Sigmoid colon (tissue), 7 donors: Measurements from ENCODE around the gene SPEN. TPM values are rescaled to one million over a fixed set of nuclear protein-coding genes. Genes with fewer than 3 reads are reported as not detected.

Source experiments
- DNase-seq: peaks from one replicate; pipeline ENCODE4 v3.0.0-alpha.2; 2019
- H3K27ac ChIP-seq, 4 donors: fragments of 200-600 bp; sonication (generic); one replicate each; pipeline ENCODE4 v1.5.1; 2016 to 2019; ENCODE audit warnings: mild to moderate bottlenecking in 1 of 4
- H3K27me3 ChIP-seq, 3 donors: fragments of 200-600 bp; sonication (generic); one replicate each; pipeline ENCODE4 v1.5.1; 2019; ENCODE audit warnings: mild to moderate bottlenecking in 1 of 3
- H3K36me3 ChIP-seq, 4 donors: fragments of 200-600 bp; sonication (generic); one replicate each; pipeline ENCODE4 v1.5.1; 2016 to 2019
- H3K4me1 ChIP-seq, 4 donors: fragments of 200-600 bp; sonication (generic); one replicate each; pipeline ENCODE4 v1.5.1; 2017 to 2019
- H3K4me3 ChIP-seq, 4 donors: fragments of 200-600 bp; sonication (generic); one replicate each; pipeline ENCODE4 v1.5.1; 2017 to 2019; ENCODE audit warnings: mild to moderate bottlenecking in 2 of 4, moderate library complexity in 1 of 4
- H3K9me3 ChIP-seq, 4 donors: fragments of 200-600 bp in 3 of 4; sonication (generic) in 3 of 4; one replicate each; pipeline versions ENCODE4 v1.5.1 to v1.6.1; 2013 to 2019
- CTCF ChIP-seq, 4 experiments: fragments of 450-650 bp in 3 of 4; fragments of 200-600 bp in 1 of 4; IDR thresholded peaks; one replicate each; pipeline ENCODE4 v1.5.1; 2016 to 2019; ENCODE audit warnings: antibody characterized with exemption in 4 of 4, mild to moderate bottlenecking in 3 of 4, moderate library complexity in 2 of 4
- EP300 ChIP-seq, 4 donors: sonication (generic); formaldehyde crosslinking; IDR thresholded peaks; one replicate each; pipeline ENCODE4 v1.6.1; 2017; ENCODE audit warnings: antibody characterized with exemption in 4 of 4
- POLR2A ChIP-seq, 2 donors: fragments of 450-650 bp; IDR thresholded peaks; one replicate each; pipeline ENCODE4 v1.6.1; 2016; ENCODE audit warnings: antibody characterized with exemption in 2 of 2, mild to moderate bottlenecking in 2 of 2, moderate library complexity in 2 of 2
- POLR2AphosphoS5 ChIP-seq, 4 donors: sonication (generic); formaldehyde crosslinking; IDR thresholded peaks; one replicate each; pipeline ENCODE4 v1.6.1; 2017; ENCODE audit warnings: antibody characterized with exemption in 4 of 4
- WGBS, 2 donors: extraction: QIAGEN DNeasy Blood & Tissue Kit; methylation state at CpG; one replicate each; pipeline ENCODE4 v1.1.7; 2013; 5-methylcytosine and 5-hydroxymethylcytosine counted together
- intact Hi-C: fragments of 100-400 bp; cut with DNase I; formaldehyde crosslinking; loops from one replicate; pipeline ENCODE4 v1.15.1; 2023
- polyA plus RNA-seq, 3 donors: library from polyadenylated mRNA; stranded (reverse); fragments of 200-250 nt; gene quantifications; one replicate each; pipeline ENCODE4 v1.2.3, GENCODE V29; 2013
- total RNA-seq, 4 donors: library from RNA; depleted of rRNA; stranded (reverse); fragments of >200 nt; gene quantifications; one replicate each; pipeline ENCODE4 v1.1.0, GENCODE V29; 2016
- donor health status: healthy with polysubstance abuse.
- donor health status: Bipolar disorder and iron deficiency.
- donor health status: healthy.

The SPEN gene
- total and polyA plus RNA-seq, 7 donors: 7.4 to 38.5 (median 20.7) TPM

- peaks cover 0 to 60% (median 49%) of the 10 kb centered on the region in 4 donors for H3K4me1 ChIP-seq
- H3K9me3 ChIP-seq: no peaks in the 10 kb centered on the region
- no peak for DNase-seq
- TF ChIP-seq POLR2A (IDR thresholded peaks at IDR 0.05) (no peak), POLR2AphosphoS5 (IDR thresholded peaks at IDR 0.05) (no peak), EP300 (IDR thresholded peaks at IDR 0.05) (no peak), CTCF (IDR thresholded peaks at IDR 0.05) (no peak)
- WGBS, 2 donors: 6 to 11% methylated on average over 2 of the region's 2 CpGs
- H3K27me3 ChIP-seq: no peaks in the 10 kb centered on the region
- peak overlapping the region; percentile 92 to 99 (median 96) for H3K27ac ChIP-seq
- no peaks in the 10 kb centered on the region for H3K36me3 ChIP-seq
- intact Hi-C loops: no loop called here
- H3K4me3 ChIP-seq: peak overlapping the region; percentile 78 to 95 (median 83)
Observed at GRCh38 chr1:15850471-15851001, 3.0 kb downstream of the SPEN start.

DNA sequence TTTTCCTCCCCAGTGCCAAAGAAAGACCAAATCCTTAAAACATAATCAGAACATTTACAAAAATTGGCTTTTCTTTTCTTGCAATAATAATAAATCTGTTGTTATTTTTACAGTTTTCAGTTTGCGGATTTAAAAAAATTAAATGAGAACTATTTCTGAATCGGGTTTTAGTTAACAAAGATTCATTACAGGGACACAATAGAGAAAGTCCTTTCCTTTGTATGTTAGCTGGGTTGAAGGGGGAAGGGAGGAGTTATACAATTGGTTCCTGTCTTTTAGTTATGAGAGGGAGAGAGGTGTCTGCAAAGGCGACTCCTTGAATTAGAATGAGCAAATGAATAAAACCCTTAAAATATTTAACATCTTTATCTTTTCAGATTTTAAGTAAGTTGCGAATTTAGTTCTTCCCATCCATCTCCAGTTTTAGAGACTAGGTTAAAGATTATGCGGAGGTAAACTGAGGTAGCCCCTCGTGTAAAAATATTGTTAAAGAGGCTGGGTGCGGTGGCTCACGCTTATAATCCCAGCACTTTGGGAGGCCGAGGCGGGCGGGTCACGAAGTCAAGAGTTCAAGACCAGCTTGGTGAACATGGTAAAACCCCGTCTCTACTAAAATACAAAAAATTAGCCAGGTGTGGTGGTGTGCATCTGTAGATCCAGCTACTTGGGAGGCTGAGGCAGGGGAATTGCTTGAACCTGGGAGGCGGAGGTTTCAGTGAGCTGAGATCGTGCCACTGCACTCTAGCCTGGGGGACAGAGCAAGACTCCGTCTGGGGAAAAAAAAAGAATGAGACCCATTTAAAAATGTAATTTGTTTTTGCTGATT lies 3.9 kb downstream of the SPEN start:
- DNase-seq: no peak
- no peaks in the 10 kb centered on the region for H3K9me3 ChIP-seq
- intact Hi-C loops: no loop called here
- H3K4me1 ChIP-seq: peaks cover 0 to 57% (median 44%) of the 10 kb centered on the region in 4 donors
- no peaks in the 10 kb centered on the region for H3K27me3 ChIP-seq
- no peaks in the 10 kb centered on the region for H3K36me3 ChIP-seq
- H3K27ac ChIP-seq: peak overlapping the region; percentile 92 to 99 (median 96)
- TF ChIP-seq POLR2AphosphoS5 (IDR thresholded peaks at IDR 0.05): peak in 1 of 4 donors; percentile 6
- TF ChIP-seq EP300 (IDR thresholded peaks at IDR 0.05): no peak
- no peak for TF ChIP-seq CTCF (IDR thresholded peaks at IDR 0.05)
- no peak overlapping the region for H3K4me3 ChIP-seq
- 61 to 63% methylated on average over 16 of the region's 16 CpGs for WGBS, 2 donors

GRCh38 chr1:15852036-15852827 lies 4.7 kb downstream of the SPEN start:
- TF ChIP-seq POLR2A (IDR thresholded peaks at IDR 0.05) (no peak), EP300 (IDR thresholded peaks at IDR 0.05) (no peak), POLR2AphosphoS5 (IDR thresholded peaks at IDR 0.05) (no peak), CTCF (IDR thresholded peaks at IDR 0.05) (no peak)
- Histone ChIP-seq H3K27me3 (no peaks in the 10 kb centered on the region), H3K27ac (peak overlapping the region; percentile 39 to 99 (median 95)), H3K36me3 (no peaks in the 10 kb centered on the region), H3K4me3 (no peak overlapping the region), H3K4me1 (peaks cover 0 to 52% (median 46%) of the 10 kb centered on the region in 4 donors), H3K9me3 (no peaks in the 10 kb centered on the region)
- no peak for DNase-seq
- 56 to 65% methylated on average over 6 of the region's 6 CpGs for WGBS, 2 donors
- intact Hi-C loops: no loop called here

DNA sequence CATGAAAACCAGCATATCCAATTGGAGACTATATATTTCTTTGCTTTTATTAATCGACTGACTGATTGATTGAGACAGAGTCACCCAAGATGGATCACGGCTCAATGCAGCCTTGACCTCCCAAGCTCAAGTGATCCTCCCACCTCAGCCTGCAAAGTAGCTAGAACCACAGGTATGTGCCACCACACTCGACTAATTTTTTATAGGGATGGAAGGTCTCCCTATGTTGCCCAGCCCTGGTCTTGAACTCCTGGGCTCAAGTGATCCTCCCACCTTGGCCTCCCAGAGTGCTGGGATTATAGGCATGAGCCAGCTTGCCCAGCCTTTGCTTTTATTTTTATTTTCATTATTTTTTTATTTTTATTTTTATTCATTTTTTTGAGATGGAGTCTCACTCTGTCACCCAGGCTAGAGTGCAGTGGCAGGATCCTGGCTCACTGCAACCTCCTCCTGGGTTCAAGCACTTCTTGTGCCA lies 5.4 kb downstream of the SPEN start:
- H3K27me3 ChIP-seq: no peaks in the 10 kb centered on the region
- peaks cover 0 to 58% (median 49%) of the 10 kb centered on the region in 4 donors for H3K4me1 ChIP-seq
- no peaks in the 10 kb centered on the region for H3K36me3 ChIP-seq
- no peaks in the 10 kb centered on the region for H3K9me3 ChIP-seq
- 70 to 89% methylated on average over 3 of the region's 3 CpGs for WGBS, 2 donors
- H3K27ac ChIP-seq: peak overlapping the region in 1 of 4 donors; percentile 92
- no peak overlapping the region for H3K4me3 ChIP-seq
- TF ChIP-seq POLR2A (IDR thresholded peaks at IDR 0.05): no peak
- TF ChIP-seq CTCF (IDR thresholded peaks at IDR 0.05): no peak
- no peak for TF ChIP-seq POLR2AphosphoS5 (IDR thresholded peaks at IDR 0.05)
- no peak for TF ChIP-seq EP300 (IDR thresholded peaks at IDR 0.05)
- intact Hi-C loops: no loop called here
- DNase-seq: no peak
